ENCODE data around the gene NR2C1. TPM values are rescaled to one million over a fixed set of nuclear protein-coding genes. Genes with fewer than 3 reads are reported as not detected.
"Not testable (repeated sequence)": the region's sequence is repeated elsewhere in the genome, so short reads cannot be mapped to it uniquely, and the experiment has no call there.

Gene NR2C1
- total RNA-seq, 1 donor from 2014 or later = 33.8 TPM

DNA sequence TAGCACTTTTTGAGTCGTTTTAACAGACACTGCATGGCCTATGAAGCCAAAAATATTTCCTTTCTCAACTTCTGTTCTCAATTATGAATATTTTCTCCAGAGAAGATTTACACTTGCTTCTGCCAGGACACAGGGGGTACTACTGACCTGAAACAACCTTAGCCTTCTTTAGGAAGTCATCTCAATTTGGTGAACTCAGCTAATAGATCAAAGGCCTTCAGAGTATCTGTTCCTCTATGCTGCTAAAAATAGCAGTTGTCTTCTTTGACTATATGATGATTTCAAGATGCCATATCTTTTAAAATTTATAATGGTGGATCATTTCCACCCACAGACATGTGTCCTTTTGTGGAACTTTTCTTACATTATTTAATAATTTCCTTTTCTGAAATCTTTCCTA lies 55.9 kb downstream of the NR2C1 start:
- DNase-seq = no peak
- intact Hi-C loops (cut with DNase I) = no loop called here
- ATAC-seq (ENCODE audit: poor library complexity) = no peak

DNA sequence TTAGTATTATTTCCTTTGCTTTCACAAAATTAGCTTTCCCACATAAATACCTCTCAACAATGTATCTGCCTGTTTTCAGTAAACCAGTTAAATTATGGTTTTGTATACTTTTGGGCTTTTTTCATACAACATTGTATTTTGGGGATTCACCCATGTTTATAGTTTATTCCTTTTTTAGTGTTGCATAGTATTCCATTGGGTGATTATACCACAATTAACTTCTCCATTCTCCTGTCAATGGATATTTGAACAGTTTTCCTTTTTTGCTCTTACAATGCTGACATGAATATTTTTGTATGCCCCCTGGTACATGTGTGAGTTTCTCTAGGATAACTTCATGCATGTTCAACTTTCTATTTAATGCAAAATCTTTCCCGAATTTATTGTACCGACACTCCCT lies 57.3 kb downstream of the NR2C1 start:
- ATAC-seq (ENCODE audit: poor library complexity) (no peak), DNase-seq (no peak)
- intact Hi-C loops (cut with DNase I) = no loop called here

DNA sequence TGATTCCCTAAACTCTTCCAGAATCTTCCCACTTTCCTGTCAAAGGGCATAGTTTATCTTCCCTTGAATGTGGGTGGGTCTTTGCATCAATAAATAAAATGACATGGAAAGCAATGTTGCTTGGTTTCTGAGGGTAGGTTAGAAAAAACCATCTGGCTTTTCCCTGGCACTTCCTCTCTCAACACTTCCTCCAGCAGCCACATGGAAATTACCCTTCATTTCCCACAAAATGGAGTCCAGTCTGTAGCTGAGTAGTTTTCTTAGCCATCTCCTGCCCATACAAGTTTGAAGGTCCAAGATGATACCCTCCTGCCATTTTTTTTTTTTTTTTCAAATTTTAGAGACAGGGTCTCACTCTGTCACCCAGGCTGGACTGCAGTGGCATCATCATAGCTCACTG lies 58.9 kb downstream of the NR2C1 start:
- ATAC-seq (ENCODE audit: poor library complexity) = no peak
- intact Hi-C loops (cut with DNase I) = no loop called here
- no peak for DNase-seq

DNA sequence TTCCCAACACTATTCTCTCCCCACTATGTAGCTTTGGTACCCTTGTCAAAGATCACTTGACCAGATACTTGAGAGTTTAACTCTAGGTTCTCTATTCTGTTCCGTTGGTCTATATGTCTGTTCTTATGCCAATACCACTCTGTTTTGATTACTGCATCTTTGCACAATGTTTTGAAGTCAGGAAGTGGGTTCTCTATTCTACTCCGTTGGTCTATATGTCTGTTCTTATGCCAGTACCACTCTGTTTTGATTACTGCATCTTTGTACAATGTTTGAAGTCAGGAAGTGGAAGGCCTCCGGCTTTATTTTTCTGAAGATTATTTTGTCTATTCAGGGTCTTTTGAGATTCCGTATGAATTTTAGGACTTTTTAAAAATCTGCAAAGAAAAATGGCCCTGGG lies 67.2 kb downstream of the NR2C1 start:
- no peak for ATAC-seq (ENCODE audit: poor library complexity)
- no peak for DNase-seq
- intact Hi-C loops (cut with DNase I) = no loop called here

DNA sequence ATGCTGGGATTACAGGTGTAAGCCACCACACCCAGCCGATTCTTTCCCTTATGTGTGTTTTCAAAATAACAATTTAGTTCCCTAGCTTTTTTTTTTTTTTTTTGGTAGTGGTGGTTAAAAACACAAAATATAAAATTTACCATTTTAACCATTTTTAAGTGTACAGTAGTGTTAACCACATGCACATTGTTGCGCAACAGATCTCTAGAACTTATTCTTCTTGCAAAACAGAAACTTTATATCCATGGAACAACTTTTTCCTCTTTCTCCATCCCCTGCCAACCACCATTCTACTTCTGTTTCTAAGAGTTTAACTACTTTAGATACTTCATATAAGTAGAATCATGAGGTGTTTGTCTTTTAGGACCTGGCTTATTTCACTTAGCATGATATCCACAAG lies 68.8 kb downstream of the NR2C1 start:
- ATAC-seq (ENCODE audit: poor library complexity) (no peak), DNase-seq (no peak)
- intact Hi-C loops (cut with DNase I) = no loop called here

- ATAC-seq (ENCODE audit: poor library complexity) = peak; percentile 30
- intact Hi-C loops (cut with DNase I) = no loop called here
- no peak for DNase-seq
These were observed 69.5 kb downstream of the NR2C1 start for GRCh38 chr12:95003921-95004272.

DNA sequence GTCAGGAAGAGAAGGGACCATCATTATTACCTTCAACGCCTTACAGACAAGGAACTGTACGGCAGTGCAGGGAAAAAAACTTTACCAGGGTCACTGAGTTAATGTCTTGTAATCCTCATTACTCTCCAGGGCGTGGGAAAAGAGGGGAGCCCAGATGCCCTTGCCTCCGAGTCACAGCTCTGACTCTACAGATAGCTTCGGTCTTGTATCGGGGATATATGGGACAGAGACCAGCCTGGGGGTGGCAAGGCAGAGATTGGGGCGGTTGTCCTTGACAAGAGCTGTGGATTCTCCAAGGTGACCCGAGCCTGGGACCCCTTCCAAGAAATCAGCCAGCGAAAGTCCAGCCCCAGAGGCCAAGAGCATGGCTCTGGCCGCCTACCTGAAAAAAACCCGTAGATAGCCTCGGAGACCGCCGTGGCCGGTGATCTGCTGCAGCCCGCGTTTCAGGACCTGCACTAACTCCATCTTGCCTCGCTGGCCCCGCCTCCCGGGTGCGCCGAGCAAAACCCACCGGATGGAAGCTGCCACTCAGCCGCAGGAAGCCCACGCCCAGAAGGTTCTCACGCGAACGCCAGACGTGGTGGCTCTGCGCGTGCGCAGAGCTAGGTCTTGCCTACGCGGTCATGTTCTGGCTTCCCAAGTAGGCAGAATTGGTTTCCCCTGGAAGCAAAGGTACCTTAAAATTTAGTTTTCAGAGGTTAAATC lies 70.1 kb downstream of the NR2C1 start, which contains the start of gene NDUFA12:
TSS of gene NDUFA12 (minus strand) at position 485 of the 708 bp plus-strand sequence. CDS start at position 468, 17 bp downstream.
- ATAC-seq (ENCODE audit: poor library complexity) = peak; percentile 100
- intact Hi-C loops (cut with DNase I) = no loop called here
- DNase-seq = peak; percentile 98

DNA sequence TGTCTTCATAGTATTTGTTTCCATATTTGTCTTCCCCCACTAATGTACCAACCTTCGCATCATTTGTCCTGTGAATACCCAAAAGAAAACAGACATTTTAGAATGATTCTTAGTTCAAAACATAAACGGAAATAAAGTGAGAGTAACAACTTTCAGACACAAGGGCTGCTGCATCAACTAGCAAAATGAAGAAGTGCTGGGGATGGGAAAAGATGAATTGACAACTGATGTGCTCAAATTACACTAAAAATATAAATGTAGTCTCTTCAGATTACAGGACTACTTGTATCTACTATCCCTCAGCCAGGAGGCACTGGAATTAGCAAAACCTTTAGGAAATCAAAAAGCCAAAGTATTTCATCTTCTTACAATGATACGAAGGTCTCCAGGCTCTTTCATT lies 70.7 kb downstream of the NR2C1 start:
- ATAC-seq (ENCODE audit: poor library complexity) (no peak), DNase-seq (no peak)
- intact Hi-C loops (cut with DNase I) = no loop called here

DNA sequence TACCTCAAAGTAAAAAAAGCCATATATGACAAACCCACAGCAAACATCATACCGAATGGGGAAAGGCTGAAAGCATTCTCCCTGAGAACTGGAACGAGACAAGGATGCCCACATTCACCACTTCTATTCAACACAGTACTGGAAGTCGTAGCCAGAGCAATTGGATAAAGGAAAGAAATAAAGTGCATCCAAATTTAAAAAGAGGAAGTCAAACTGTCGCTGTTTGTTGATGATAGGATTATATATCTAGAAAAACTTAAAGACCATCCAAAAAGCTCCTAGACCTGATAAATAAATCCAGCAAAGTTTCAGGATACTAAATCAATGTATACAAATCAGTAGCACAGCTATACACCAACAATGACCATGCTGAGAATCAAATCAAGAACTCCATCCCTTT lies 75.1 kb downstream of the NR2C1 start:
- intact Hi-C loops (cut with DNase I) = no loop called here
- DNase-seq (no peak), ATAC-seq (ENCODE audit: poor library complexity) (no peak)

GRCh38 chr12:94997726-94998125 lies 75.7 kb downstream of the NR2C1 start:
- ATAC-seq (ENCODE audit: poor library complexity) (no peak), DNase-seq (no peak)
- intact Hi-C loops (cut with DNase I) = no loop called here

DNA sequence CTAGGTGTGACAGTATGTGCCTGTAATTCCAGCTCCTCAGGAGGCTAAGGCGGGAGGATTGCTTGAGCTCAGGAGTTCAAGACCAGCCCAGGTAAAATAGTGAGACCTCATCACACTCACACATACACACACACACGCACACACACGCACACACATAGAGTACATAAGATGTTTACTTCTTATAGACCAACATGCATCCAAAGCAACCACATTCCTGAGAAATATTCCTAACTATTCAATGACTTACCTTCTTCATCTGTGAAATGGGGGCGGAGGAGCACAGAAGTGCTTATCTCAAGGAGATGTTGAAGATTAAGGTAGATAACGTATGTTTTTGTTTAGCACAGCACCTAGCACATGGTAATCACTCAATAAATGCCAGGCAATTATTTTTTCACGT lies 76.4 kb downstream of the NR2C1 start:
- ATAC-seq (ENCODE audit: poor library complexity) (no peak), DNase-seq (no peak)
- intact Hi-C loops (cut with DNase I) = no loop called here

DNA sequence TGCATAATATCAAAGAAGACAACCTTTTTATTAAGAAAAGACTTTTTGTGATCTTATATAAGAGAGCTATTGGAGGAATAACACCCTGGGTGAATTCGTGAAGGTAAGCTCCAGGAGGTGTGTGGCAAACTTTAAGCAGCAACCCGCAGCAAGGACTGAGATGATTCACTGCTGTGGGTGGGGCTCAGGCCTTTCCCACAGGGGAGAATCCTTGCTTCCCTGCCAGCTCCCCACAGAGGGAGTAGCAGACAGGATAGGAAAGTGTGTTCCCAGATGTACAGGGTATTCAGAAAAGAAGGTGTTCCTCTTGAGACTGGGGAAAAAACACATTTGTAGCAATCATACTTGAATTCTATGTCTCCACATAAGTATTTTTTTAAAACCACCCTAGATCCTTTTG lies 79.1 kb downstream of the NR2C1 start:
- no peak for ATAC-seq (ENCODE audit: poor library complexity)
- DNase-seq = no peak
- intact Hi-C loops (cut with DNase I) = no loop called here

DNA sequence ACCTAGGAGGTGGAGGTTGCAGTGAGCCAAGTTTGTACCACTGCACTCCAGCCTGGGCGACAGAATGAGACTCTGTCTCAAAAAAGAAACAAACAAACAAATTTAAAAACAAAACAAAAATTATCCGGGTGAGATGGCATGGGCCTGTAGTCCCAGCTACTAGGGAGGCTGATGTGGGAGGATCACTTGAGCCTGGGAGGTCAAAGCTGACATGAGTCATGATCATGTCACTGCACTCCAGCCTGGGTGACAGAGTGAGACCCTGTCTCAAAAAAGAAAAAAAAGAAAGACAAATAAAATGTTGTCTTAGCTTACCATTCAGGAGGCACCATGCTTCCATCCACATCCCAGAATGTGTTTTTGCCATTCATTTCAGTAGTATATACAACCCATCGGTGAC lies 79.6 kb downstream of the NR2C1 start:
- DNase-seq; intact Hi-C loops (cut with DNase I); ATAC-seq (ENCODE audit: poor library complexity): not testable (repeated sequence)

DNA sequence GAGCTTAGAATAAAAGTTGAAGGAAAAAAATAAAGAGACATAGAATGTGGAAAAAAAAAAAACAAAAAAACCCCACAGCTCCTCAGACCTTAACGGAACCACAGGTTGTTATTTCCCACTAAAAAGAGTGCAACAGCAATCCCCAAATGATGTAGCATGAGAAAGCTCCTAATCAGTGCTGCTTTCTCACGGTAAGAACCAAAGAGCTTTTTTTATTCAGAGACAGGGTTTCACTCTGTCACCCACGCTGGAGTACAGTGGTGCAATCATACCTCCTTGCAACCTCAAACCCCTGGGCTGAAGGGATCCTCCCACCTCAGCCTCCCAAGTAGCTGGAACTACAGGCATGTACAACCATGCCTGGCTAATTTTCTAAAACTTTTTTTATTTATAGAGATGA lies 83.2 kb downstream of the NR2C1 start:
- DNase-seq (no peak), ATAC-seq (ENCODE audit: poor library complexity) (no peak)
- intact Hi-C loops (cut with DNase I) = no loop called here

GRCh38 chr12:94988471-94988870 lies 84.9 kb downstream of the NR2C1 start:
- DNase-seq (no peak), ATAC-seq (ENCODE audit: poor library complexity) (no peak)
- intact Hi-C loops (cut with DNase I) = no loop called here

GRCh38 chr12:94987801-94988200 lies 85.6 kb downstream of the NR2C1 start:
- intact Hi-C loops (cut with DNase I) = no loop called here
- DNase-seq = no peak
- ATAC-seq (ENCODE audit: poor library complexity) = no peak

- intact Hi-C loops (cut with DNase I) = no loop called here
- ATAC-seq (ENCODE audit: poor library complexity) (no peak), DNase-seq (no peak)
These were observed 86.2 kb downstream of the NR2C1 start for GRCh38 chr12:94987076-94987669.

GRCh38 chr12:94985099-94985498 lies 88.3 kb downstream of the NR2C1 start:
- intact Hi-C loops (cut with DNase I); DNase-seq; ATAC-seq (ENCODE audit: poor library complexity): not testable (repeated sequence)

DNA sequence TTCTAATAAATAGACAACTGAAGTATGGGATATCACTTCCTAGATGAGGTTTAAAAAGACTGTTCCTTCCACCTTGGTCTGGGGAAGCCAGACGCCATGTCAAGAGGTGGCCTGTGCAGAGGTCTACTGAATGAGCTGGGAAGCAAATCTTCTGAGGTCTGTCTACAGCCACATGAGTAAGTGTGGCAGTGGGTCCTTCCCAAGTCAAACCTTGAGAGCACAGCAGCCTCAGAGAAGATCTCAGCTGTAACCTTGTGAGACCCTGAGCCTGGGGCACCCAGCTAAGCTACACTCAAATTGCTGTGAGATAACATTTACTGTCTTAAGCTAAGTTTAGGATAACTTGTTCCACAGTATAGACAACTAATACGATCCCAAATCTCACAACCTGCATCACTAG lies 90.1 kb downstream of the NR2C1 start:
- no peak for DNase-seq
- intact Hi-C loops (cut with DNase I) = no loop called here
- no peak for ATAC-seq (ENCODE audit: poor library complexity)

DNA sequence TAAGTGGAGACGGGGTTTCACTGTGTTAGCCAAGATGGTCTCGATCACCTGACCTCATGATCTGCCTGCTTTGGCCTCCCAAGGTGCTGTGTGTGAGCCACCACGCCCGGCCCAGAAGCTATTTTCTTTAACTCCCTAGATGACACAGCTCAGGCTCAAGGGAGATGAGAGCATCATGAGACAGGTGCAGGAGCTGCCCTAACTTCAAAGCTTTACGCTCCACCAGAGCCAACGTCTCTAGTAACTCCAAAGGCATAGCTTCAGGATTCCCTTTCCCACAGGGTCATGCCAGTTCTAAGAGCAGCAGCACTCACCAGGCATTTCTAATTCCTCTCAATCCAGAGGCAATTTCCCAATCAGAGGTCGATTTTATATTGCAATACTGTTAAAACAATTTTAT lies 91.0 kb downstream of the NR2C1 start:
- intact Hi-C loops (cut with DNase I) = no loop called here
- no peak for DNase-seq
- no peak for ATAC-seq (ENCODE audit: poor library complexity)

DNA sequence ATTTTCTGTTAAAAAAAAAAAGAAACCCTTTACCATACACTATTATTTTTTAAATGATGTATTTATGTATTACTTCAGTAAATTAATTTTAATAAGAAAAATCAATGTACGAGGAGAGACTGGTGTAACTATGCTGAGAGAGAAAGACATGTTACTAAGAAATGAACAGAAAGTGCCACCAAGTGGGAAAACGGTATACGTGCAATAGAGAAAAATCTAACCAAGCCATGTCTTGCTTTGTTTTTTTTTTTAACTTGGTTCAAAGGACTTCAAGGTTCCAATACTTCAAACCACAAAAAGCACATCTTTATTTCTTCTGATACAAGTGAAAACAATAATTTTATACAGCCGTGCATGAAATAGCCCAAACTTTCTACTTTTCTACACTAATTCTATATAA lies 92.8 kb downstream of the NR2C1 start:
- DNase-seq (no peak), ATAC-seq (ENCODE audit: poor library complexity) (no peak)
- intact Hi-C loops (cut with DNase I) = no loop called here

Data from Right ventricle myocardium superior (tissue), 1 donor.